NT2/D1 (cell line): ENCODE results near the gene PDXK.

Source experiments
- YY1 ChIP-seq: IDR thresholded peaks from 2 replicates; pipeline ENCODE4 v1.6.1; 2011; ENCODE audit not compliant: insufficient read length, insufficient read depth
- ZNF274 ChIP-seq: IDR thresholded peaks from 2 replicates; pipeline ENCODE4 v1.6.1; 2011; ENCODE audit warnings: mild to moderate bottlenecking, low read depth, low read length

- TF ChIP-seq YY1 (no peak), ZNF274 (no peak)
These were observed 49.3 kb downstream of the PDXK start for GRCh38 chr21:43767984-43768867.
